Measurements from ENCODE around the gene GRK4. TPM values are rescaled to one million over a fixed set of nuclear protein-coding genes. Genes with fewer than 3 reads are reported as not detected.

Gene GRK4
- total RNA-seq, 5 donors from 2014 or later (not counting 1 experiment from before 2014, with no cell fraction given), result 1.8 to 4.8 (median 2.5) TPM

Other genes starting within 250 kb of the GRK4 start
- gene TNIP2, start 207.2 kb upstream of the GRK4 start, total RNA-seq, result 10 to 100 TPM; 39.5 to 65.3 (median 59.1) TPM
- gene SH3BP2, start 170.5 kb upstream of the GRK4 start, total RNA-seq, result 10 to 100 TPM; 44.0 to 68.2 (median 49.7) TPM
- gene ADD1, start 119.7 kb upstream of the GRK4 start, total RNA-seq, result 100 to 1,000 TPM; 241 to 274 (median 256) TPM
- 10 to 100 TPM; 30.6 to 48.1 (median 46.3) TPM for gene NOP14, start 165 bp upstream of the GRK4 start, total RNA-seq
- not detected for gene HTT-AS, start 111.0 kb downstream of the GRK4 start, total RNA-seq
- 10 to 100 TPM; 60.3 to 97.1 (median 71.4) TPM for gene HTT, start 111.1 kb downstream of the GRK4 start, total RNA-seq